ENCODE results near the gene TRAPPC3L.

DNA sequence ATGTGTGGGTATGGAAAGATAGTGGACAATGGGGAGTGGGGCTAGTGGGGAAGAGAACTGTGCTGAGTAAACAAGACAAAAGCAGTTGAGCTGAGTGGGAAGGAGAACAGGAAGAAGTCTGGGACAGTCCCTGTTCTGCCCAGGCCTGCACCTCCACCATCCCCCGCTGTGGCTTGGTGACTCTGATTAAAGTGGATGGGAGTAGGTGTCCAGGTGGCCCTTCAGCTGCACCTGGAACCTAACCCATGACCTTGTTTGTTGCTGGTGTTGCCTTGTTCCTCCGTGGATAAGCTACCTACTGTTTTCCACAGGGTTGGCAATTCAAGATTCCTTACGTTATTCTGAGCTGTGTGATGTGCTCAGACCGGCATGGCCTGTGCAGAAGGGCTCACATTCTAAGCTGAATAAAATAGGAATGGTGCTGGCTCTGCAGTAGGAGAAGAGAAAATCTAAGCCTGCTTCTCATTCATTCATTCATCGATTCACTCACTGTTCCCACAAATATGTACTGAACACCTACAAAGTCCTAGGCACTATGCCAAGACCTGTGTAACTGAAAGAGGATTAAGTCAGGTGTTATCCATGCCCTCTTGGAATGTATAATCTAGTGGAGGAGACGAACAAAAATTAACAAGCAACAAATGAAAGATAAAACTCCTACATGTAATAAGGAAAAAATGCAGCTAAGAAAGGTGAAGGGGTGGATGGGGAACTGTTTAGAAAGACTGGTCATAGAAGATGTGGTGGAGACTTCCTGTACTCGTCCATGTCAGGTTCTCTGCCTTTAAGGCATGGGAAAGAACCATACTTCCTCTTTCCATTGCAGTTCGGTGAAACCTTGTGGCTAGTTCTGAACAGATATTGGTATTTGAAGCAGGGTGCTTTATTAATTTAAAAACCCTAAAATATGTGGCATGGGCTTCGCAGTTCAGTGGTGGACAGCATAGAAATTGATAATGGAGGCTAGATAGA lies 94.4 kb downstream of the TRAPPC3L start:
- TF ChIP-seq CEBPB (IDR thresholded peaks at IDR 0.05; ENCODE audit: low read depth, low read length) (no peak), POLR2A (IDR thresholded peaks at IDR 0.05; ENCODE audit: control extremely low read depth in 1 of 2, low read depth in 2 of 2, low read length in 2 of 2) (no peak), CHD2 (IDR thresholded peaks at IDR 0.05; ENCODE audit: low read length) (no peak), POLR2AphosphoS5 (IDR thresholded peaks at IDR 0.05; ENCODE audit: low read depth, low read length) (no peak), TAF1 (IDR thresholded peaks at IDR 0.05; ENCODE audit: low read depth, low read length) (no peak)
- TF ChIP-seq, protein P1, sequence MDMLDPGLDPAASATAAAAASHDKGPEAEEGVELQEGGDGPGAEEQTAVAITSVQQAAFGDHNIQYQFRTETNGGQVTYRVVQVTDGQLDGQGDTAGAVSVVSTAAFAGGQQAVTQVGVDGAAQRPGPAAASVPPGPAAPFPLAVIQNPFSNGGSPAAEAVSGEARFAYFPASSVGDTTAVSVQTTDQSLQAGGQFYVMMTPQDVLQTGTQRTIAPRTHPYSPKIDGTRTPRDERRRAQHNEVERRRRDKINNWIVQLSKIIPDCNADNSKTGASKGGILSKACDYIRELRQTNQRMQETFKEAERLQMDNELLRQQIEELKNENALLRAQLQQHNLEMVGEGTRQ (IDR thresholded peaks at IDR 0.05; ENCODE audit: low read length): no peak
- TF ChIP-seq, protein P2, sequence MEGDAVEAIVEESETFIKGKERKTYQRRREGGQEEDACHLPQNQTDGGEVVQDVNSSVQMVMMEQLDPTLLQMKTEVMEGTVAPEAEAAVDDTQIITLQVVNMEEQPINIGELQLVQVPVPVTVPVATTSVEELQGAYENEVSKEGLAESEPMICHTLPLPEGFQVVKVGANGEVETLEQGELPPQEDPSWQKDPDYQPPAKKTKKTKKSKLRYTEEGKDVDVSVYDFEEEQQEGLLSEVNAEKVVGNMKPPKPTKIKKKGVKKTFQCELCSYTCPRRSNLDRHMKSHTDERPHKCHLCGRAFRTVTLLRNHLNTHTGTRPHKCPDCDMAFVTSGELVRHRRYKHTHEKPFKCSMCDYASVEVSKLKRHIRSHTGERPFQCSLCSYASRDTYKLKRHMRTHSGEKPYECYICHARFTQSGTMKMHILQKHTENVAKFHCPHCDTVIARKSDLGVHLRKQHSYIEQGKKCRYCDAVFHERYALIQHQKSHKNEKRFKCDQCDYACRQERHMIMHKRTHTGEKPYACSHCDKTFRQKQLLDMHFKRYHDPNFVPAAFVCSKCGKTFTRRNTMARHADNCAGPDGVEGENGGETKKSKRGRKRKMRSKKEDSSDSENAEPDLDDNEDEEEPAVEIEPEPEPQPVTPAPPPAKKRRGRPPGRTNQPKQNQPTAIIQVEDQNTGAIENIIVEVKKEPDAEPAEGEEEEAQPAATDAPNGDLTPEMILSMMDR (IDR thresholded peaks at IDR 0.05; ENCODE audit: control extremely low read depth in 1 of 3, insufficient read depth in 1 of 3, low read depth in 1 of 3, low read length in 3 of 3): no peak

Data from H1 (cell line).